Omental fat pad (tissue), 4 donors: ENCODE results near the gene GFOD2. TPM values are rescaled to one million over a fixed set of nuclear protein-coding genes. Genes with fewer than 3 reads are reported as not detected.

Source experiments
- ATAC-seq: fragments of 150-250 bp; one replicate; pipeline ENCODE4 v1.9.1; 2016; ENCODE audit warnings: mild to moderate bottlenecking, moderate library complexity; ENCODE audit not compliant: low FRiP score
- DNase-seq: peaks from one replicate; pipeline ENCODE4 v3.0.0-alpha.2; 2019; ENCODE audit warnings: low spot score
- CTCF ChIP-seq, 3 donors: fragments of 450-650 bp; IDR thresholded peaks; one replicate each; pipeline ENCODE4 v1.5.1; 2016 to 2017; ENCODE audit warnings: antibody characterized with exemption in 3 of 3, mild to moderate bottlenecking in 3 of 3, moderate library complexity in 2 of 3
- total RNA-seq, 4 donors: library from RNA; depleted of rRNA; stranded (reverse); fragments of >200 nt; gene quantifications; one replicate each; pipeline ENCODE4 v1.1.0, GENCODE V29; 2016

GFOD2 gene
- total RNA-seq, 4 donors from 2014 or later, result 10.9 to 25.2 (median 20.1) TPM

GRCh38 chr16:67645397-67646121 lies 73.6 kb downstream of the GFOD2 start:
- no peak for DNase-seq
- ATAC-seq, result no peak
- TF ChIP-seq CTCF (IDR thresholded peaks at IDR 0.05), result no peak

DNA sequence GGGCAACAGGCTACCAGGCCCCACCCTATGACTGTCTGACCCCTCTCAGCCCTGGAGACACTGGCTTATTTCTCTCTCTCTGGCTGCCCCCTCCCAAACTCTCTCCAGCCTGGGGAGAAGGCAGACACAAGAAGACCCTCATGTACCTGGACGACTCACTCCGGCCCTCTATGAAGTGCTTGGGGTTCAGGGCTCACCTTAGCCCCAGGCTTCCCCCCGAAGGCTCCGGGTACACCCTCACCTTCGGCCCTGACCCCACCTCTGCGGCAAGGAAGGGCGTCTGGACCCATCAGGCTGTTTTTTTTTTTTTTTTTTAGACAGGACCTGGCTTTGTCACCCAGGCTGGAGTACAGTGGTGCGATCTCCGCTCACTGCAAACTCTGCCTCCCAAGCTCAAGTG lies 75.1 kb downstream of the GFOD2 start:
- no peak for TF ChIP-seq CTCF (IDR thresholded peaks at IDR 0.05)
- DNase-seq (no peak), ATAC-seq (no peak)

DNA sequence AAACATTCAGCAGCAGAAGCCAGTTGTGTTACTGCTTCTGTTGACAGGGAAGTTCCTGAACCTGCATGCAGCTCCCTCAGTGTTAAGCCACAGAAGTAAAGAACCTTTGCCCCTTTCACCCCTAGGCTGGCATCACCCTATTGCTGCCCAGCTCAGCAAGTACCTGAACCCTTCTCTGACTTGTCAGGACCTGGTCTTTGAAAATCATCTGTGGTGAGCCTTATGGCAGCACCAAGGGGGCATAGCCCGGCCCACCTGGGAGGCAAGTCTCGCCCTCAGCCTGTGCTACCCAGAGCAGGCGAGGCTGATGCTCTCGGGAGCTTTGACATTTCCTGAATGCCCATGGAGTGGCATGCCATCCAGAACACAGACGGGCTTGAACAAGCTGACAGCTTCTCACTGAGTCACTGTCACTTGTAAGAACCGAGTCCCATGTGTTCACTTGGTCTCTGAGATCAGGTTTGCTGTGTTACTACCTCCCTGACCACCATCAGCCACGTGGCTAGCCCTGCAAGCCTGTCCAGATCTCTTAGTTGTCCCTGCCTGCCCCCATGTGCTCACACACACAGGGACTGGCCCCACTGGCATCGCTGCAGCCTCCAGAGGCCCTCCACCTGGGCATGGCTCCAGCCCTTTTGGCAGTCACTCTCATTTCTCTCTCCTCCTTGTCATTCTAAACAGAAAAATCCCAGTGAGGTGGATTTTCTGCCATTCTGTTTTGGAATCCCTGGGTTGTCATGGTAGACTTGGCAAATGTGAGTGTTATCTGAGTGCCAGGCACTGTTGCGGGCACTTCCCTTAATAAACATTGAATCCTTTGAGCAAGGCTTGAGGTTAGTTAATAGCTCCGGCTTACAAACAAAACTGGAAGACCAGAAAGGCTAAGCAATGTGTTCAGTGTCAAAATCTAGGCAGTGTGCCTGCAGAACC lies 77.1 kb downstream of the GFOD2 start:
- no peak for TF ChIP-seq CTCF (IDR thresholded peaks at IDR 0.05)
- DNase-seq (no peak), ATAC-seq (peak; percentile 15)

- no peak for TF ChIP-seq CTCF (IDR thresholded peaks at IDR 0.05)
- ATAC-seq (no peak), DNase-seq (no peak)
Observed at GRCh38 chr16:67637625-67638024, 81.5 kb downstream of the GFOD2 start.

DNA sequence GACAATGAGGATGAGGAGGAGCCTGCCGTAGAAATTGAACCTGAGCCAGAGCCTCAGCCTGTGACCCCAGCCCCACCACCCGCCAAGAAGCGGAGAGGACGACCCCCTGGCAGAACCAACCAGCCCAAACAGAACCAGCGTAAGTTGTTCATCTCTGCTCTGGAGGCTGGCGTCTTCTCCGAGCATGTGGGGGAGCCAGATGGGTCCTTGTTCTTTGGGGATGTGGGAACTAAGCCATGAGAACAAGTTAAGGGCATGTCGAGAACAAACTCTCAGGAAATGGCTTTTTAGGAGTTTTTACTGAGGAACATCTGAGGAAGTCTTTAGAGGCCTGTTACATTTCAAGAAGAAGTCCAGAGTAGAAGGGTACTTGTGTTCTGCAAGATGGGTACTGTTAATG lies 82.4 kb downstream of the GFOD2 start:
- no peak for DNase-seq
- no peak for TF ChIP-seq CTCF (IDR thresholded peaks at IDR 0.05)
- ATAC-seq, result no peak

DNA sequence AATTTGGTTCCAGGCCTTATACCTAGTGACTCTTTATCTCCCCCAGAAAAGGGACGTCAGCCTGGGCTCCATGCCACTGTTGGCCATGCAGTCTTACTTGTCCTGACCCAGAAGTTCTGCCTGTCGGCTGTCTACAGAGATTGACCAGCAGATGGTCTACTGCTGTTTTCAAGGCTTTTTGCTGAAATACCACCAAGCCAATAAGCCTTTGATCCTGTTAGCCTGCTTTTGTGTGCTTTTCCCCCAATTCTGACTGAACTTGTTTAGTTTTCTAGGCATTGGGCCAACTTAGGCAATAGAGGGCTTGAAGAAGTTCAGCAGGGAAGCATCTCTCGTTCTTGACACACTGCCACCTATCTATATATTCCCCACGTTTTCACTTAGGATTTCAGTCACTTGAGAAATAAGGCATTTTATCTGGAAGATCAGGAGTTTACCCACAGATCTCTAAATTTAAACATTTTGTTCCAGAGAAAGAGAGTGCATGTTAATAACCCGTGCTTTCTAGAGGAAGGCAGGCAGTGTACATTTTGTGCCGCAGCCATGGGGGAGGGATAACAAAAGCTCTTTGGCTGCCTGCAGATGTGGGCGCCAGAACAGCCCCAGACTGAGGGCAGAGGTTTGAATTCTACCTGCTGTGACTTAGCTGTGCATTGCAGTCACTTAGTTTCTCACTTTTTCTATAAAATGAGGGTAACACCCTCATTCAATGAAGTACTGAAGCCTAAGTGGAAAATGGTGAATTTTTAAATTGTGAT lies 86.5 kb downstream of the GFOD2 start:
- ATAC-seq (no peak), DNase-seq (no peak)
- TF ChIP-seq CTCF (IDR thresholded peaks at IDR 0.05), result no peak
